Liver (tissue), 3 donors: ENCODE data around the gene RTN4.

Source experiments
- FOXA1 ChIP-seq: IDR thresholded peaks from 2 replicates; pipeline ENCODE4 v1.6.1; 2016; ENCODE audit warnings: antibody characterized with exemption
- GABPA ChIP-seq, 2 donors: IDR thresholded peaks in 1 of 2; conservative IDR thresholded peaks in 1 of 2; 2 replicates each; pipeline ENCODE4 v1.6.1; 2016; ENCODE audit warnings: antibody characterized with exemption in 2 of 2, mild to moderate bottlenecking in 1 of 2, moderate library complexity in 1 of 2
- HNF4A ChIP-seq, 2 donors: conservative IDR thresholded peaks; 2 replicates each; pipeline ENCODE4 v1.6.1; 2016; ENCODE audit warnings: antibody characterized with exemption in 2 of 2, mild to moderate bottlenecking in 2 of 2
- HNF4G ChIP-seq: IDR thresholded peaks from 2 replicates; pipeline ENCODE4 v1.6.1; 2016; ENCODE audit warnings: antibody characterized with exemption
- JUND ChIP-seq, 2 donors: IDR thresholded peaks; 2 replicates each; pipeline ENCODE4 v1.6.1; 2016; ENCODE audit warnings: antibody characterized with exemption in 2 of 2
- RAD21 ChIP-seq, 2 donors: IDR thresholded peaks; 2 replicates each; pipeline ENCODE4 v1.6.1; 2016; ENCODE audit warnings: antibody characterized with exemption in 2 of 2, mild to moderate bottlenecking in 2 of 2
- TAF1 ChIP-seq: conservative IDR thresholded peaks from 2 replicates; pipeline ENCODE4 v1.6.1; 2016; ENCODE audit warnings: antibody characterized with exemption, mild to moderate bottlenecking
- TF ChIP-seq, protein P1 (sequence below): fragments of 150-350 bp; IDR thresholded peaks from 2 replicates; pipeline ENCODE4 v1.5.1; 2017; ENCODE audit warnings: improper control_type of control experiment, low read depth, low read length; ENCODE audit not compliant: missing input control
- TF ChIP-seq, protein P2 (sequence below): IDR thresholded peaks from 2 replicates; pipeline ENCODE4 v1.6.1; 2016; ENCODE audit warnings: antibody characterized with exemption
- TF ChIP-seq, protein P3 (sequence below): IDR thresholded peaks from 2 replicates; pipeline ENCODE4 v1.6.1; 2016; ENCODE audit warnings: antibody characterized with exemption
- TF ChIP-seq, protein P4 (sequence below): IDR thresholded peaks from 2 replicates; pipeline ENCODE4 v1.6.1; 2016; ENCODE audit warnings: antibody characterized with exemption, mild to moderate bottlenecking
- donor health status: healthy.
- donor health status: healthy.

DNA sequence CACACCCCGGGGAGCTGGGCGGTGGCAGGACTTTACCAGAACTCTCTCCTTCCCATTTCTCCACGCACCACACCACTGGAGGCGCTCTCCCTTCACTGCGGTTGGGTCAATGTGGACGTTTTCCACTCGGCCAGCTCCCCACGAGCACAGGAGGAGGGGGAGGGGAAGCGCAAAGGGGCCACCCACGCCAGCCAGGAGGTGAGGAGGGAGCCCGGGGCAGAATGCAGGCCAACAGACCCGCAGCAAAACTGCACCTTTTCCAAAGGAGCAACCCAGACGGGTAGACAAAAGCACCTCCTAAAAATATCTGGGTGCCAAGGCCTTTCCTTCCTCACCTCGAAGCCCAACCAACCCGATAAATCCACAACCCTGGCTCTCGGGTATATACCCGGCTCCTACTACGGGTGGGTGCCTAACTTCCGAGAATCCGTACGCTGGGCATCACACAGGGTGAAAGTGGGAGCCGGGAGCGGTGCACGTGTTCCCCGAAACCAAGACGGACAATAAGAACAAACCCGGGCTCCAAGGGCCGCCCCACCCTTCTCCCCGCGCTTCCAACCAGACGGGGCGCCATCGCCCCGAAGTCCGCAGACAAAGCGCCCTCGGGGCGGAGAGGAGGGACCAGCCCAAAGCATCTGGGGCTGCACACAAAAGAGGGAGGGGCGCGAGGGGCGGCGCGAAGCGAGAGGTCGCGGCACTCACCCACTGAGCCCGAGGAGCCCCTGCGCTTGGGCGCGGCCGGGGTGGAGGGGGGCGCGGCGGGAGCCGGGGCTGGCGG is 1.0 kb downstream of the RTN4 start:
- TF ChIP-seq HNF4G (no peak), GABPA (IDR thresholded peaks at IDR 0.05 in 1 of 2, conservative IDR thresholded peaks at IDR 0.05 in 1 of 2) (no peak), RAD21 (IDR thresholded peaks at IDR 0.05) (peak; percentile 3 to 75), JUND (IDR thresholded peaks at IDR 0.05) (no peak), TAF1 (no peak), FOXA1 (no peak), HNF4A (conservative IDR thresholded peaks at IDR 0.05) (no peak)
- TF ChIP-seq, protein P1, sequence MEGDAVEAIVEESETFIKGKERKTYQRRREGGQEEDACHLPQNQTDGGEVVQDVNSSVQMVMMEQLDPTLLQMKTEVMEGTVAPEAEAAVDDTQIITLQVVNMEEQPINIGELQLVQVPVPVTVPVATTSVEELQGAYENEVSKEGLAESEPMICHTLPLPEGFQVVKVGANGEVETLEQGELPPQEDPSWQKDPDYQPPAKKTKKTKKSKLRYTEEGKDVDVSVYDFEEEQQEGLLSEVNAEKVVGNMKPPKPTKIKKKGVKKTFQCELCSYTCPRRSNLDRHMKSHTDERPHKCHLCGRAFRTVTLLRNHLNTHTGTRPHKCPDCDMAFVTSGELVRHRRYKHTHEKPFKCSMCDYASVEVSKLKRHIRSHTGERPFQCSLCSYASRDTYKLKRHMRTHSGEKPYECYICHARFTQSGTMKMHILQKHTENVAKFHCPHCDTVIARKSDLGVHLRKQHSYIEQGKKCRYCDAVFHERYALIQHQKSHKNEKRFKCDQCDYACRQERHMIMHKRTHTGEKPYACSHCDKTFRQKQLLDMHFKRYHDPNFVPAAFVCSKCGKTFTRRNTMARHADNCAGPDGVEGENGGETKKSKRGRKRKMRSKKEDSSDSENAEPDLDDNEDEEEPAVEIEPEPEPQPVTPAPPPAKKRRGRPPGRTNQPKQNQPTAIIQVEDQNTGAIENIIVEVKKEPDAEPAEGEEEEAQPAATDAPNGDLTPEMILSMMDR, result peak; percentile 42
- TF ChIP-seq, protein P2, sequence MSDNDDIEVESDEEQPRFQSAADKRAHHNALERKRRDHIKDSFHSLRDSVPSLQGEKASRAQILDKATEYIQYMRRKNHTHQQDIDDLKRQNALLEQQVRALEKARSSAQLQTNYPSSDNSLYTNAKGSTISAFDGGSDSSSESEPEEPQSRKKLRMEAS, result peak; percentile 30
- TF ChIP-seq, protein P3, sequence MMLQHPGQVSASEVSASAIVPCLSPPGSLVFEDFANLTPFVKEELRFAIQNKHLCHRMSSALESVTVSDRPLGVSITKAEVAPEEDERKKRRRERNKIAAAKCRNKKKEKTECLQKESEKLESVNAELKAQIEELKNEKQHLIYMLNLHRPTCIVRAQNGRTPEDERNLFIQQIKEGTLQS, result no peak
- TF ChIP-seq, protein P4, sequence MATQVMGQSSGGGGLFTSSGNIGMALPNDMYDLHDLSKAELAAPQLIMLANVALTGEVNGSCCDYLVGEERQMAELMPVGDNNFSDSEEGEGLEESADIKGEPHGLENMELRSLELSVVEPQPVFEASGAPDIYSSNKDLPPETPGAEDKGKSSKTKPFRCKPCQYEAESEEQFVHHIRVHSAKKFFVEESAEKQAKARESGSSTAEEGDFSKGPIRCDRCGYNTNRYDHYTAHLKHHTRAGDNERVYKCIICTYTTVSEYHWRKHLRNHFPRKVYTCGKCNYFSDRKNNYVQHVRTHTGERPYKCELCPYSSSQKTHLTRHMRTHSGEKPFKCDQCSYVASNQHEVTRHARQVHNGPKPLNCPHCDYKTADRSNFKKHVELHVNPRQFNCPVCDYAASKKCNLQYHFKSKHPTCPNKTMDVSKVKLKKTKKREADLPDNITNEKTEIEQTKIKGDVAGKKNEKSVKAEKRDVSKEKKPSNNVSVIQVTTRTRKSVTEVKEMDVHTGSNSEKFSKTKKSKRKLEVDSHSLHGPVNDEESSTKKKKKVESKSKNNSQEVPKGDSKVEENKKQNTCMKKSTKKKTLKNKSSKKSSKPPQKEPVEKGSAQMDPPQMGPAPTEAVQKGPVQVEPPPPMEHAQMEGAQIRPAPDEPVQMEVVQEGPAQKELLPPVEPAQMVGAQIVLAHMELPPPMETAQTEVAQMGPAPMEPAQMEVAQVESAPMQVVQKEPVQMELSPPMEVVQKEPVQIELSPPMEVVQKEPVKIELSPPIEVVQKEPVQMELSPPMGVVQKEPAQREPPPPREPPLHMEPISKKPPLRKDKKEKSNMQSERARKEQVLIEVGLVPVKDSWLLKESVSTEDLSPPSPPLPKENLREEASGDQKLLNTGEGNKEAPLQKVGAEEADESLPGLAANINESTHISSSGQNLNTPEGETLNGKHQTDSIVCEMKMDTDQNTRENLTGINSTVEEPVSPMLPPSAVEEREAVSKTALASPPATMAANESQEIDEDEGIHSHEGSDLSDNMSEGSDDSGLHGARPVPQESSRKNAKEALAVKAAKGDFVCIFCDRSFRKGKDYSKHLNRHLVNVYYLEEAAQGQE, result no peak
